HG03378 (cell line): ENCODE data around the gene NOP16.

Experiments
- ATAC-seq: cut with Tn5 transposase; IDR thresholded peaks from one replicate; pipeline ENCODE4 v1.9.1; 2021; ENCODE audit warnings: mild to moderate bottlenecking, moderate library complexity; ENCODE audit not compliant: unreplicated experiment

NOP16 gene

GRCh38 chr5:176388003-176388443, 375 bp downstream of the NOP16 start:
- no peak for ATAC-seq

DNA sequence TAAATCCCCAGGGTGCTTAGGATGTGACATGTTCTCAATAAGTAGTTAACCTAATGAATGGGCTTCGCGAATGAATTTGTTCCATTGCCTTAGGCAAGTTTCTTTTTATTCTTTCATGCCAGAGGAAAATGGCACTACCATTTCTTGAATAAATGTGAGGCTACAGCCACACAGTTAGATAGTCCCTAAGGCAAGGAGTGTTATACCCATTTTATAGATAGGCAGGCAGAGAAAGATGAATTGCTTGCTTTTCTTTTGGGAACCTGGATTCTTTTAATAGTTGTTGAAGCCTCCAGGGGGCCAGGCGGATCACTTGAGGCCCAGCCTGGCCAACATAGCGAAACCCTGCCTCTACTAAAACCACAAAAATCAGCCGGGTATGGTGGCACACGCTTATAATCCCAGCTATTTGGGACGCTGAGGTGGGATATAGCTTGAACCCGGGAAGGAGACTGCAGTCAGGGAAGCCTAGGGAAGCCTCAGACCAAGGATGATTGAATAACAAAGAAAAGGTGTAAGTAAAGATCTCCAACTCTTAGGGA, 943 bp downstream of the NOP16 start:
- ATAC-seq: no peak

- ATAC-seq: no peak
Observed at GRCh38 chr5:176386491-176386890, 1.9 kb downstream of the NOP16 start.

GRCh38 chr5:176384991-176385390, 3.4 kb downstream of the NOP16 start:
- no peak for ATAC-seq

DNA sequence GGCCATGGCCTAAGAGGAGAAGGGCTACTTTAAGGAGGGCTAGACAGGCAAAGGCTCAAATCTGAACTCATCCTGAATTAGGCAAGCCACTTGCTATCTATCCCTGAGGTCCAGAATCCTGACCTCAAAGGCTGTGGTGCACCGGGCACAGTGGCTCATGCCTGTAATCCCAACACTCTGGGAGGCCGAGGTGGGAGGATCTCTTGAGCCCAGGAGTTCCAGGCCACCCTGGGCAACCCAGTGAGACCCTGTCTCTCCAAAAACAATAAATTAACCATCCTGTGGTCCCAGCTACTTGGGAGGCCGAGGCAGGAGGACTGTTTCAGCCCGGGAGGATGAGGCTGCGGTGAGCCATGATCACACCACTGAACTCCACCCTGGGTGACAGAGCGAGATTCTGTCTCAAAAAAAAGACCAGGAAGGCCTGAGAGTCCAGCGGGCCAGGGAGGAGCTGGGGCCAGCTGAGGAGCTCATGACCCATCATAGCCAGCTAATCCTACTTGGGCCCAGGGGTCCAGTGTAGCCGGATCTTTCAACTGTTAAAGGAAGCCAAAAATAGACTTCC, 4.0 kb downstream of the NOP16 start:
- no peak for ATAC-seq

GRCh38 chr5:176383961-176384360, 4.4 kb downstream of the NOP16 start:
- ATAC-seq: no peak

GRCh38 chr5:176383248-176383905, 5.0 kb downstream of the NOP16 start:
- ATAC-seq: no peak

DNA sequence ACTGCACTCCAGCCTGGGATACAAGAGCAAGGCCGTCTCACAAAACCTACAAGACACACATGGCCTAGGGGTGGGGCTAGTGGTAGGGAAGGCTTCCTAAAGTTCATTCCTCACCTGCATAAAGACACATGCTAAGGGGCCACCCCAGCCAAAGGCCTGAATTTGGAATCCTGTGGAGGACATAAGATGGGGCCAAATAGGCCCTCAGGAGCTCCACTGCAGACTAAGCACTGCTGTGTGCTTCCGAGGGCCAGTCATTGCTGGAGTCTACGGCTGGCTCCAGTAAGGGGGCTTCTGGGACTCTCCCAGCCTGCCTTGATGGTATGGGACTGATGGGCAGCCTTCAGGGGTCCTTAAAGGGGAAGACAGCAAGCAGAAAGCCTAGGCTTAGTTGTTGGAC, 5.7 kb downstream of the NOP16 start:
- no peak for ATAC-seq

GRCh38 chr5:176381979-176382378, 6.4 kb downstream of the NOP16 start:
- no peak for ATAC-seq

DNA sequence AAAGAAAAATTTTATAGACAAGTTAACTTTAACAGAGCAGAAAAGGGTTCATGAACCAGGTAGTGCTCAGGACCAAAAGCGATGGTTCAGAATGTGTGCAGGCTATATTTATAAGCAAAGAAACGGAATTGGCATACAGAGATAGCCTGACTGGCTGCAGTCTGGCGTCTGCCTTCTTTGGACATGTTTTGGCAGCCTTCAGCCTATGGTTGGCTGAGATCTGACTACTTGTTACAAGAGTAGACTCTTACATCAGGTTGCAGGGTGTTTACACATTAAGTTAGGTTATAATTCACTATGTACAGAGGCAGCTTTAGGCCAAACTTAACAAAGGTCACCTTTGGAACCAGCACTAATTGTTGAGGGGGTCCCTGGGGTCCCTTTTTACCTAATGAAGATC, 7.0 kb downstream of the NOP16 start:
- ATAC-seq: no peak

DNA sequence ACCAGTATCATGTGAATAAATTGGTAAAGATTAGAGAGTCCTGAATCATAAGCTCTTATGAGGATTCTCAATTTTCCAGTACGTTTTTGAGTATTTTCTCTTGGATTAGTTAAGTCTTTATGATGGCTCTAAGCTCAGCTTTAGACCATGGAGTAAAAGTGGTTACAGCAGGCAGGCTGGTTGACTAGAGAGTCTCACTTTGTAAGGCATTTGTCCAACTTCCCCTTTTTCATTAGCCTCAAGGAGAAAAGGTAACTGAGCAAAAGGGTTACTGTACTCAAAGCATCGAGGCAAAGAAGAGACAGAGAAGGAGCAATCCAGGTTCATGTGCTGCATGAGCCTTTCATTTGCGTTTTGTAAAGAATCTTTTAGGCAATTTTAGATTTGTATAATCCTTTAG, 8.5 kb downstream of the NOP16 start:
- ATAC-seq: no peak

- ATAC-seq: no peak
Observed at GRCh38 chr5:176373100-176373818, 15.1 kb downstream of the NOP16 start.

- no peak for ATAC-seq
Observed at GRCh38 chr5:176371621-176372539, 16.5 kb downstream of the NOP16 start.

DNA sequence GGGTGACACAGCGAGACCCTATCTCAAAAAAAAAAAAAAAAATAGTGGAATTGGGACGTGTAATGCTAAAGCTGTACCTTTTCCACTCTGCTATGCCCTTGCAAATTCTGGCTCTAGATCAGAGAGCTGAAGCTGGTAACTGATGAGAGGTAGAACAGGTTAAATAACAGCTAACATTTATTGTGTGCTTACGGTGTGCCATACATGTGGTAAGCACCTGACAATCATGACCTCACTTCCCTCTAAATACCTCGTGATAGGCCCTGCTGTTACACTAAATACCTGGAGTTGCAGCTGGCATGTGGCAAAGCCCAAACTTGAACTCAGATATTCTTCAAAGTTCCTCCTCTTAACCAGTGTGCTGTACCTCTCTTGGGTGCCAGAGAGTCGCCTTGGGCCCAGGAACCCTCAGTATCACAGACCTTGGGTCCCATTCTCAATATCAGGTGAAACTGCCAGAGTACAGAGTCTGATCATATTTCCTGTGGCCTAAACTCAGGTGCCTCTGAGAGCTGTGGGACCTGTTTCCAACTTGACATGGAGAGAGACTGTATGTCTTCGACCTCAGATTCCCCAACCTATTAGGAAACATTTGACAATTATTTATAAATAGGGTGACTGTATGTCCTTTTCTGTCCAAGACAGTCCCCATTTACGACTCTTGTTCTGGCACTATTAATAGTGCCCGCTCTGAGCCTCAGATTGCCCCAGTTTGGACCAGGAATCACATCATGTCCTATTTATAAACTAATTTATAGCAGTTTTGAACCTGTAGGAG, 18.3 kb downstream of the NOP16 start:
- no peak for ATAC-seq

GRCh38 chr5:176368726-176369125, 19.7 kb downstream of the NOP16 start:
- no peak for ATAC-seq

GRCh38 chr5:176366232-176366894, 22.0 kb downstream of the NOP16 start:
- no peak for ATAC-seq

DNA sequence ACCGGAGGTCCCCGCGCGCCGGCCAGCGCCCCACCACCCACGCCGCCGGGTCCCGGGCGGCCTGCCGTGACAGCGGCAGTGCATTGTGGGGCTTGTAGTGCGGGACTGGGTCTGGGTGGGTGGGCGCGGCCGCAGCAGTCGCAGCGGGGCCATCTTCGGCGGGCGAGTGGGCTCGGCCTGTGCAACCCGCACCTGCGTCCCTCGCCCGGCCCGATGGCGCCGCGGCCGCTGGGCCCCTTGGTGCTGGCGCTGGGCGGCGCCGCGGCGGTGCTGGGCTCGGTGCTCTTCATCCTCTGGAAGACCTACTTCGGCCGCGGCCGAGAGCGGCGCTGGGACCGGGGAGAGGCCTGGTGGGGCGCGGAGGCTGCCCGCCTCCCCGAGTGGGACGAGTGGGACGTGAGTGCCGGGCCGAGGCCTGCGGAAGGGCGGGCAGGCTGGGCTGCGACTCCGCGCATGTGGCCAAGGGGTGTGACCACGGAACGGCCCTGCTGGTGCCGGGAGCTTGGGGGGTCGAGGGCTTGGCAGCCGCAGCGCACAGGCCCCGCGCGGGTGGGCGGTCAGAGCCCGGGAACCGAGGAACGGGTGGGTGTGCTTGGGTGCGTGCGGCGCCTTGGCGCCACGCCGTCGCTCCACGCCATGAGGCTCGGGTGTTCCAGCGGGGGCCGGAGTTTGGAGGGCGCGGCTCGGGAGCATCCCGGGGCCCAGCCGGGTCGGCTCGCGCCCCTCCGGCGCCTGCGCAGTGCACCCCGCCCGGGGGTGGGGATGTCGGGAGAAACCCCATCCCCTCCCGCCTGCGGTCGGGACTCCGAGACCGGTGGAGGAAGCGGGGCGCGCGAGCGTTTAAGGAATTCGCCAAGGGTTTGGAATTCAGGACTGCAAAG, 22.8 kb downstream of the NOP16 start, which contains the start of gene ARL10:
Gene ARL10, plus strand, starts transcription at position 137 of the 881 bp plus-strand sequence. Its CDS starts 77 bp downstream, at position 214.
- ATAC-seq: no peak

DNA sequence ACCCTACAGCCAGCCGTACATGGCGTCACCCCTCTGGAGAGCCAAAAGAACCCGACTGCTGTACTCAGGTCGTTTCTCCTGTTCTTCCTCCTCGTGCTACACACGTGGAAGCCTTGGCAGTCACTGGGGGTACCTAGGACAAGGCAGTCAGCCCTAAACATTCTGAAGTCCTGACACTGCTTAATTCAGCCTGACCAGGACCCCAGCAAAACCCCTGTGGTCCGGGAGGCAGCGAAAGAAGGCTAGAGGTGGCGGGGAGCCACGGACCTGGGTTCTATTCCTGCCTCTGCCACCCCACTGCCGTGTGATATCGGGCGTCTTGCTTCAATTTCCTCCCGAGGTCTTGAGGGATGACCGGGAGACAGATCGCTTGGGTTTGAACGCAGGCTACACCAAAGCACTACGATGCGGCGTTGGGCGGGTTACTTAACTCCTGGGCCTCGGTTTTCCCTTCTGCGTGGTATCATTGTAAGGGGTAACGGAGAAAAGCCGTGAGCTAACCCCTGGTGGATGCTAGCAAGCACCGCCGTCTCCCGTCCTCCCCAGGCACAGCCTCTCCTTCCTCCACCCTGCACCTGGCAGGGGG, 23.5 kb downstream of the NOP16 start:
- no peak for ATAC-seq
